ENCODE data around the gene FREM2.
A peak's percentile ranks its signal among the peaks of the same experiment; 100 is the strongest.

Gene FREM2

GRCh38 chr13:38763446-38764381 lies 76.8 kb downstream of the FREM2 start:
- DNase-seq (ENCODE audit: low spot score), result peak; percentile 47

GRCh38 chr13:38766799-38767198 lies 79.9 kb downstream of the FREM2 start:
- DNase-seq (ENCODE audit: low spot score), result no peak

- DNase-seq (ENCODE audit: low spot score), result no peak
Observed at GRCh38 chr13:38767506-38768265, 80.8 kb downstream of the FREM2 start.

GRCh38 chr13:38769526-38769925 lies 82.6 kb downstream of the FREM2 start:
- no peak for DNase-seq (ENCODE audit: low spot score)

GRCh38 chr13:38775085-38775484 lies 88.2 kb downstream of the FREM2 start:
- DNase-seq (ENCODE audit: low spot score), result no peak

- DNase-seq (ENCODE audit: low spot score), result no peak
Observed at GRCh38 chr13:38777347-38778119, 90.7 kb downstream of the FREM2 start.

GRCh38 chr13:38781539-38781938 lies 94.7 kb downstream of the FREM2 start:
- no peak for DNase-seq (ENCODE audit: low spot score)

- DNase-seq (ENCODE audit: low spot score), result no peak
Observed at GRCh38 chr13:38784036-38784880, 97.4 kb downstream of the FREM2 start.

- DNase-seq (ENCODE audit: low spot score), result no peak
Observed at GRCh38 chr13:38785042-38785441, 98.2 kb downstream of the FREM2 start.

- no peak for DNase-seq (ENCODE audit: low spot score)
Observed at GRCh38 chr13:38785490-38785889, 98.6 kb downstream of the FREM2 start.

GRCh38 chr13:38787550-38787949 lies 100.7 kb downstream of the FREM2 start:
- no peak for DNase-seq (ENCODE audit: low spot score)

GRCh38 chr13:38796890-38797289 lies 110.0 kb downstream of the FREM2 start:
- no peak for DNase-seq (ENCODE audit: low spot score)

- DNase-seq (ENCODE audit: low spot score), result no peak
Observed at GRCh38 chr13:38803531-38803930, 116.7 kb downstream of the FREM2 start.

GRCh38 chr13:38804061-38804460 lies 117.2 kb downstream of the FREM2 start:
- DNase-seq (ENCODE audit: low spot score), result no peak

GRCh38 chr13:38804536-38804935 lies 117.7 kb downstream of the FREM2 start:
- no peak for DNase-seq (ENCODE audit: low spot score)

GRCh38 chr13:38814331-38814730 lies 127.5 kb downstream of the FREM2 start:
- DNase-seq (ENCODE audit: low spot score), result no peak

GRCh38 chr13:38819053-38819452 lies 132.2 kb downstream of the FREM2 start:
- DNase-seq (ENCODE audit: low spot score), result no peak

- DNase-seq (ENCODE audit: low spot score), result no peak
Observed at GRCh38 chr13:38819596-38819995, 132.7 kb downstream of the FREM2 start.

GRCh38 chr13:38821770-38822551 lies 135.1 kb downstream of the FREM2 start:
- DNase-seq (ENCODE audit: low spot score), result no peak

- no peak for DNase-seq (ENCODE audit: low spot score)
Observed at GRCh38 chr13:38824342-38824741, 137.5 kb downstream of the FREM2 start.
